ENCODE data around the gene CCDC110.

GRCh38 chr4:185399466-185399865, 72.1 kb downstream of the CCDC110 start:
- TF ChIP-seq, protein P1, sequence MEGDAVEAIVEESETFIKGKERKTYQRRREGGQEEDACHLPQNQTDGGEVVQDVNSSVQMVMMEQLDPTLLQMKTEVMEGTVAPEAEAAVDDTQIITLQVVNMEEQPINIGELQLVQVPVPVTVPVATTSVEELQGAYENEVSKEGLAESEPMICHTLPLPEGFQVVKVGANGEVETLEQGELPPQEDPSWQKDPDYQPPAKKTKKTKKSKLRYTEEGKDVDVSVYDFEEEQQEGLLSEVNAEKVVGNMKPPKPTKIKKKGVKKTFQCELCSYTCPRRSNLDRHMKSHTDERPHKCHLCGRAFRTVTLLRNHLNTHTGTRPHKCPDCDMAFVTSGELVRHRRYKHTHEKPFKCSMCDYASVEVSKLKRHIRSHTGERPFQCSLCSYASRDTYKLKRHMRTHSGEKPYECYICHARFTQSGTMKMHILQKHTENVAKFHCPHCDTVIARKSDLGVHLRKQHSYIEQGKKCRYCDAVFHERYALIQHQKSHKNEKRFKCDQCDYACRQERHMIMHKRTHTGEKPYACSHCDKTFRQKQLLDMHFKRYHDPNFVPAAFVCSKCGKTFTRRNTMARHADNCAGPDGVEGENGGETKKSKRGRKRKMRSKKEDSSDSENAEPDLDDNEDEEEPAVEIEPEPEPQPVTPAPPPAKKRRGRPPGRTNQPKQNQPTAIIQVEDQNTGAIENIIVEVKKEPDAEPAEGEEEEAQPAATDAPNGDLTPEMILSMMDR (IDR thresholded peaks at IDR 0.05), result no peak
- TF ChIP-seq POLR2A (IDR thresholded peaks at IDR 0.05), result no peak

All from testis (tissue), 2 donors.